GM18870 (cell line): ENCODE measurements around the gene TUBGCP5.

ENCODE experiments used
- ATAC-seq: cut with Tn5 transposase; IDR thresholded peaks from one replicate; pipeline ENCODE4 v1.9.1; 2021; ENCODE audit warnings: moderate library complexity; ENCODE audit not compliant: unreplicated experiment

Gene TUBGCP5

GRCh38 chr15:22954798-22955543 is 84.4 kb downstream of the TUBGCP5 start:
- ATAC-seq: no peak

GRCh38 chr15:22954326-22954725 is 85.0 kb downstream of the TUBGCP5 start:
- ATAC-seq: no peak

- ATAC-seq: no peak
Measured at GRCh38 chr15:22952796-22953579, 86.4 kb downstream of the TUBGCP5 start.

DNA sequence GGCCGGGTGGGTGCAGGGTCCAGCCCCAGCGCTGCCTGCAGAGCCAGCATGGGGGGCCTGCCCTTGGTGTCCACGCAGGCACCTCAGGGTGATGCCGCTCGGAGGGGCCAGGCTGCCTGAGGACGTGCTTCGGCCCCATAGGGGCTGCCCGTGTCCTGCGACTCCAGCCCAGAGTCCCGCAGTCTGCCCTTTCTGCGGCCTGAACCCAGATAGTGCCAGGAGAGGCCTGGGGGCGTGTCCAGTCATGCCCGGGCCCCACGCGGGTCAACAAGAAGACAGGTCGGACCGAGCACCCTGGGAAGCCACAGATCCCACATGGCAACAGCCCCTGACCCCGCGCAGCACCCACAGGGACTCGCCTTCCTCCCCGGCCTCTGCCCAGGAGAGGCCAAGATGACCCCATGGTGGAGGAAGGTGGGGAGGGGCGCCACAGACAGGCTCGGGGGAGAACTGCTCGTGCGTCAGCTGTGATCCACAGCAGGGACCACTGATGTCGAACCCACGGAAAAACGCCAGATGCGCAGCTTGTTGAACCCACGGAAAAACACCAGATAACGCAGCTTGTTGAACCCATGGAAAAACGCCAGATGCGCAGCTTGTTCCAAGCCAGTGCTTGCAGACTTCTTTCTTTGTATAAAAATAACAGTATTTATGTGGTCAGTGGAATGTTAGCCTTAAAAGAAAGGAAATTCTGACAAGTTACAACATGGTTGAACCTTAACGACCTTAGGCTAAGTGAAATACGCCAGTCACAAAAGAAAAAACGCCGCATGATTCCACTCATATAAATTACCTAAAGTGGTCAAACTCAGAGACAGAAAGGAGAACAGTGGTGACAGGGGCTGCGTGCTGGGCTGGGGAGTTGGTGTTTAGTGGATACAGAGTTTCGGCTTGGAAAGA is 87.7 kb downstream of the TUBGCP5 start:
- ATAC-seq: no peak

- no peak for ATAC-seq
Measured at GRCh38 chr15:22951031-22951380, 88.4 kb downstream of the TUBGCP5 start.

DNA sequence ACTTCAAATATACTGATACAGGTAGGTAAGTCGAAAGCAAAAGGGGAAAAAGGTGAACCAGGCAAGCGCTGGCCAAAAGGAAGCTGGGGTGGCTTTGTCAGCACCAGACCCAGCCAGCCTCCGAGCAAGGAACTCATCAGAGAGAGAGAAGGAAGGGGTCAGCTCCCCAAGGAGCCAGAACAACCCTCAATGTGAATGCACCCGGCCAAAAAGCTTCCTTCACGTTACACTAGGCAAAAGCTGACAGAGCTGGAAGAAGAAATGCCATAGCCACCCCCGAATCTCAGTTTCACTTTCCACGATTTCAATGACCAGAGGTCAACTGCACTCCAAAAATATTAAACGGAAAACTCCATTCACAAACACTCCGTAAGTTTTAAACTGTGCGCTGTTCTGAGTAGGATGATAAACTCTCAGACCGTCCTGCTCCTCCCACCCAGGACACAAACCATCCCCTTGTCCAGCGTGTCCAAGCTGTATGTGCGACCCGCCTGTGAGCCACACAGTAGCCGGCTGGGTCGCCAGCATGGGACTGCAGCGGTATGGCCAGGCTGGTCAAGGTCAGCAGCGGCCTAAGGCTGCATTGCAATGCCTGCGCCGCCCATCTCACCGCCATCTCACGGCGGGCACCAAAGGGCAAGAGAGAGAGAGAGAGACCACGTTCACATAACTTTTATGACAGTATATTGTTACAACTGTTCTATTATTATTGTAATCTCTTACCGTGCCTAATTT is 88.9 kb downstream of the TUBGCP5 start:
- ATAC-seq: no peak
